SK-N-SH treated with all-trans-retinoic acid at 6 μM for 48 hours (cell line): ENCODE data around the gene KRTAP24-1.

ENCODE experiments used
- ARNTL ChIP-seq: fragments of 450-650 bp; formaldehyde crosslinking; IDR thresholded peaks from 2 replicates; pipeline ENCODE4 v1.5.0; 2020; ENCODE audit warnings: low read depth, mild to moderate bottlenecking, moderate library complexity, borderline replicate concordance
- BACH2 ChIP-seq: fragments of 250-450 bp; sonication (Bioruptor Pico); IDR thresholded peaks from 2 replicates; pipeline ENCODE4 v1.9.0; 2021; ENCODE audit warnings: mild to moderate bottlenecking, borderline replicate concordance
- CREB5 ChIP-seq: fragments of 250-450 bp; sonication (Bioruptor Pico); IDR thresholded peaks from 2 replicates; pipeline ENCODE4 v1.5.1; 2020; ENCODE audit warnings: low read depth, mild to moderate bottlenecking, moderate library complexity
- CSRNP3 ChIP-seq: fragments of 250-450 bp; sonication (Bioruptor Pico); IDR thresholded peaks from 2 replicates; pipeline ENCODE4 v1.5.1; 2021; ENCODE audit warnings: mild to moderate bottlenecking, moderate library complexity
- ISL1 ChIP-seq: fragments of 250-450 bp; sonication (Bioruptor Pico); IDR thresholded peaks from 2 replicates; pipeline ENCODE4 v2.1.2; 2022; ENCODE audit warnings: mild to moderate bottlenecking, moderate library complexity
- OSR1 ChIP-seq: fragments of 250-450 bp; sonication (Bioruptor Pico); IDR thresholded peaks from 2 replicates; pipeline ENCODE4 v1.8.0; 2022; ENCODE audit warnings: moderate library complexity, mild to moderate bottlenecking, inconsistent platforms
- PPARA ChIP-seq: fragments of 250-450 bp; sonication (Bioruptor Pico); IDR thresholded peaks from 2 replicates; pipeline ENCODE4 v1.5.0; 2020; ENCODE audit warnings: mild to moderate bottlenecking, borderline replicate concordance
- TCF4 ChIP-seq: fragments of 250-450 bp; sonication (Bioruptor Pico); IDR thresholded peaks from 2 replicates; pipeline ENCODE4 v1.8.0; 2021; ENCODE audit warnings: mild to moderate bottlenecking, moderate library complexity, borderline replicate concordance
- ZC3H10 ChIP-seq: fragments of 250-450 bp; sonication (Bioruptor Pico); IDR thresholded peaks from 2 replicates; pipeline ENCODE4 v1.5.1; 2021; ENCODE audit warnings: mild to moderate bottlenecking, moderate library complexity
- ZFP3 ChIP-seq: fragments of 250-450 bp; sonication (Bioruptor Pico); IDR thresholded peaks from 2 replicates; pipeline ENCODE4 v1.5.0; 2020; ENCODE audit warnings: mild to moderate bottlenecking, moderate library complexity
- ZFP30 ChIP-seq: fragments of 450-650 bp; formaldehyde crosslinking; IDR thresholded peaks from 2 replicates; pipeline ENCODE4 v1.5.0; 2022; ENCODE audit warnings: mild to moderate bottlenecking, moderate library complexity
- ZNF565 ChIP-seq: fragments of 450-650 bp; formaldehyde crosslinking; conservative IDR thresholded peaks from 2 replicates; pipeline ENCODE4 v1.5.0; 2020; ENCODE audit warnings: low read depth, mild to moderate bottlenecking, moderate library complexity
- ZNF8 ChIP-seq: fragments of 450-650 bp; formaldehyde crosslinking; IDR thresholded peaks from 2 replicates; pipeline ENCODE4 v1.5.0; 2020; ENCODE audit warnings: mild to moderate bottlenecking, moderate library complexity

GRCh38 chr21:30271611-30272010 is 11.1 kb downstream of the KRTAP24-1 start:
- no peak for TF ChIP-seq OSR1 (CRISPR knock-in tag)
- no peak for TF ChIP-seq BACH2 (CRISPR knock-in tag)
- TF ChIP-seq CREB5: no peak
- no peak for TF ChIP-seq ZNF565 (CRISPR knock-in tag)
- no peak for TF ChIP-seq ARNTL (CRISPR knock-in tag)
- TF ChIP-seq CSRNP3 (CRISPR knock-in tag): no peak
- TF ChIP-seq ISL1 (CRISPR knock-in tag): no peak
- TF ChIP-seq ZFP3 (CRISPR knock-in tag): no peak
- no peak for TF ChIP-seq TCF4 (CRISPR knock-in tag)
- TF ChIP-seq ZC3H10 (CRISPR knock-in tag): no peak
- no peak for TF ChIP-seq ZNF8
- TF ChIP-seq PPARA (CRISPR knock-in tag): no peak
- TF ChIP-seq ZFP30 (CRISPR knock-in tag): no peak
